Motor neuron (in vitro differentiated cells): ENCODE data around the gene CALN1. TPM values are rescaled to one million over a fixed set of nuclear protein-coding genes. Genes with fewer than 3 reads are reported as not detected.
"Not testable (repeated sequence)": the region's sequence is repeated elsewhere in the genome, so short reads cannot be mapped to it uniquely, and the experiment has no call there.

Source experiments
- ATAC-seq, 8 experiments: fragments of 200-7000 bp; cut with Tn5 transposase; replicated peaks in 6 of 8; 2 replicates each; pipeline ENCODE4 v1.8.0; 2021; ENCODE audit warnings: mild to moderate bottlenecking in 8 of 8, moderate library complexity in 8 of 8
- H3K27ac ChIP-seq, 2 donors: fragments of 250-450 bp; sonication (Bioruptor Pico); 2 replicates each; pipeline ENCODE4 v1.9.0; 2021; ENCODE audit warnings: antibody characterized with exemption in 2 of 2, mild to moderate bottlenecking in 2 of 2, moderate library complexity in 1 of 2
- H3K4me1 ChIP-seq, 2 donors: fragments of 250-450 bp; sonication (Bioruptor Pico); replicated peaks in 1 of 2; 2 replicates each; pipeline ENCODE4 v1.6.1; 2021; ENCODE audit warnings: antibody characterized with exemption in 2 of 2, mild to moderate bottlenecking in 2 of 2, moderate library complexity in 1 of 2
- H3K4me3 ChIP-seq, 5 donors: fragments of 250-450 bp; sonication (Bioruptor Pico); 2 replicates each; pipeline ENCODE4 v1.9.0; 2021; ENCODE audit warnings: antibody characterized with exemption in 5 of 5, mild to moderate bottlenecking in 5 of 5, moderate library complexity in 4 of 5
- WGBS, 10 experiments: fragments of 450-650 bp; shearing (Covaris generic); methylation state at CpG; one replicate each; pipeline ENCODE4 v1.0.0; 2022; 5-methylcytosine and 5-hydroxymethylcytosine counted together
- in situ Hi-C, 9 experiments: fragments of 400-800 bp; cut with MboI; loops; one replicate each; pipeline ENCODE4 v1.15.0; 2021; ENCODE audit warnings: low sequenced_read_pairs in 9 of 9, low pct_unique_long_range_greater_than_20kb in 2 of 9; ENCODE audit not compliant: unreplicated experiment in 9 of 9
- total RNA-seq, 8 experiments: library from RNA; unstranded; fragments of 300-600 nt; gene quantifications; 2 replicates each; pipeline versions ENCODE4 v1.2.3 to v1.2.4, GENCODE V29; 2022

The CALN1 gene
- total RNA-seq, 8 experiments from 2014 or later, result 0.05 to 2.4 (median 0.72) TPM

DNA sequence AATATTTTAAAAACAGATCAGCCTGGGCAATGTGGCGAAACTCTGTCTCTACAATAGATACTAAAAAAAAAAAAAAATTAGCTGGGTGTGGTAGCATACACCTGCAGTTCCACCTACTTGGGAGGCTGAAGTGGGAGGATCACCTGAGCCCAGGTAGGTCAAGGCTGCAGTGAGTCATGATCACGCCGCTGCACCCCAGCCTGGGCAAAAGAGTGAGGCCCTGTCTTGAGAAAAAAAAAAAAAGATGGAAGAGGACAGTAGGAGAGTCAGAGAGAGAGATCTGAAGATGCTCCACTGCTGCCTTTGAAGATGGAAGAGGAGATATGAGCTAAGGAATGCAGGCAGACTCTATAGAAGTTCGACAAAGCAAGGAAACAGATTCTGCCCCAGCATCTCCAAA, 181.9 kb downstream of the CALN1 start:
- WGBS, 10 experiments, result 36 to 96% (median 86%) methylated on average over 1 to 4 of the region's 4 CpGs; no CpG with 5 or more reads in 1 of the 10 experiments
- in situ Hi-C loops, result no loop called here
- no peak for ATAC-seq
- Histone ChIP-seq H3K4me1 (no peaks in the 10 kb centered on the region), H3K27ac (no peak overlapping the region), H3K4me3 (no peak overlapping the region)

DNA sequence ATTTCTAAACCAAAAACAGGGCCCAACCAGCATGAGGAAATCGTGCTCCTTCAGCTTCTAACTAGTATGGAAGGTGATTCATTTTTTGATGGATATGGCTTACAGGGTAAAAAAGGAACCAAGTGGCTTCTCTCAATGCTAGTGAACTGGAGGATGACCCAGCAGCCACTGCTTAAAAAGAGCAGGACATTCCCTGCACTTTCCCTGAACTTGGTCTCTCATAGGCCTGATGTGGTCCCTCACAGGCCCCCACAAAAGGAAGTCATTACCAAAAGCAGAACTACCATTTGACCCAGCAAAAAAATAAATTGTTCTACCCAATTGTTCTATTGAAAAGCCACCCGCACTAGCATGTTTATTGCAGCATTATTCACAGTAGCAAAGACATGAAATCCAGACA, 188.8 kb downstream of the CALN1 start:
- in situ Hi-C loops, result no loop called here
- H3K4me1 ChIP-seq, result no peaks in the 10 kb centered on the region
- no peak for ATAC-seq

DNA sequence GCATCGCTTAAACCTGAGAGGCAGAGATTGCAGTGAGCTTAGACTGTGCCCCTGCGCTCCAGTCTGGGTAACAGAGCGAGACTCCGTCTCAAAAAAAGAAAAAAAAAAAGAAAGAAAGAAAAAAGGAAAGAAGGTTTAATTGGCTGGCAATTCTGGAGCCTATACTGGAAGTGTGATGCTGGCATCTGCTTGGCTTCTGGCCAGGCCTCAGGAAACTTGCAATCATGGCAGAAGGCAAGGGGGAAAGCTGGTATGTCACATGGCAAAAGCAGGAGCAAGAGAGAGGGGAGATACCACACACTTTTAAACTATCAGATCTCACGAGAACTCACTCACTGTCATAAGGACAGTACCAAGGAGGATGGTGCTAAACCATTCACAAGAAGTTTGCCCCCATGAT, 190.0 kb downstream of the CALN1 start:
- Histone ChIP-seq H3K27ac (no peak overlapping the region), H3K4me1 (no peaks in the 10 kb centered on the region), H3K4me3 (no peak overlapping the region)
- in situ Hi-C loops, result no loop called here
- WGBS, 10 experiments, result 14 to 92% (median 70%) methylated on average over 2 to 5 of the region's 5 CpGs; no CpG with 5 or more reads in 1 of the 10 experiments
- ATAC-seq, result no peak

More for the DNA sequence above, 188.8 kb downstream of the CALN1 start:
- Histone ChIP-seq H3K27ac (no peak overlapping the region), H3K4me3 (no peak overlapping the region)
- 0 to 90% (median 33%) methylated on average over 1 to 2 of the region's 2 CpGs; no CpG with 5 or more reads in 1 of the 10 experiments for WGBS, 10 experiments

DNA sequence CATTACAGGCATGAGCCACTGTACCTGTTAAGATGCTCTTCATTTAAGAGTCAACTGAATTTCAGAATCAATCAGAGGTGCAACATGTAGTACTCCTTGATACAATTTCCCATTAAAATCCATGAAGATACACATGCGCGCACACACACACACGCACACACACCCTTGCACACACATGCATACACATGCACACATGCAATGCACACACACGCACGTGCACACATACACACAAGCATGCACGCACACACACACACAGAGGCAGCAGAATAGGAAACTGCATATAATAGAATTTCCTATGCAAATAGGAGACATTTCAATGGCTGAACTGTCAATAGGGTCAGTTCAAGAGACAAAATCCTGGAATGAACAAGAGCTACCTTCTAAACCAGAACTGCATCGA, 192.6 kb downstream of the CALN1 start:
- Histone ChIP-seq H3K4me1 (no peaks in the 10 kb centered on the region), H3K4me3 (no peak overlapping the region), H3K27ac (no peak overlapping the region)
- 50 to 100% (median 89%) methylated on average over 1 to 7 of the region's 7 CpGs; no CpG with 5 or more reads in 1 of the 10 experiments for WGBS, 10 experiments
- no peak for ATAC-seq
- in situ Hi-C loops, result no loop called here

DNA sequence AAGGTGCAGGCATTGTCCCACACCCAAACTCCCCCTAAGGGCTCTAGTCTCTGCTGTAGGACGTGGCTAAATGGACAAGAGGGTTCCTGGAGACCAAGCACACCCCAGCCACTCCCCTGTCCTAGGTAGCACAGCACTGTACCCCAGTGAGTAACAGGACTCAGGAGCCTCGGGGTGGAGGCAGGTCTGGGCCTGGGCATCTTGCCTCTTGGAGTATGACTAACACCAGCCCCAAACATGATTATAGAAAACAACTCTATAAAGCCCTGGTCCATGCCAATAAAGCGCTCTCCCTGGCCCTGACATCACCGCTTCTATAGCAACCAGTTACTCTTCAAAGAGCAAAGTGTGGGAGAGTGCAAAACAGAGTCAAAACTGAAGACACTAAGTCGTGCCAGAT, 195.0 kb downstream of the CALN1 start:
- H3K4me1 ChIP-seq, result no peaks in the 10 kb centered on the region
- in situ Hi-C loops, result no loop called here
- no peak overlapping the region for H3K4me3 ChIP-seq
- ATAC-seq, result no peak
- H3K27ac ChIP-seq, result no peak overlapping the region
- 0 to 80% (median 43%) methylated on average over 1 to 5 of the region's 5 CpGs; no CpG with 5 or more reads in 3 of the 10 experiments for WGBS, 10 experiments

DNA sequence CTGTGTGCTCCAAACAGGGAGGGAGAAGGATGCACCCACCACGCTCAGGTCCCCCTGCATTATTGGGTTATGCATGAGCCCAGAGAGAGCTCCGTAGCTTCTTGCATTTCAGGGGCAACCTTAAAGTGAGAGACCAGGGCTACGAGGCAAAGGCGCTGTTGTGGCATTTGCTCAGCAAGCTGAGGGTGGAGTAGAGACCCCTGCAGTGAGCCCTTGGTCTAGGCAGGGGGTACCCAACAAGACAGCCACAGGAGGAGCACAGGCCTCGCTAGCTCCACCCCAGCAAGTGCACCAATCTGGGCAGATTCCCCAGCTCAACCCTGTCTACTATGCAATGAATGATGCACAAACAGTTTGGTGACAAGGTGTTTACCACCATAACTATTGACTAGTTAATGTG, 198.4 kb downstream of the CALN1 start:
- 0 to 83% (median 50%) methylated on average over 1 to 3 of the region's 5 CpGs; no CpG with 5 or more reads in 3 of the 10 experiments for WGBS, 10 experiments
- no peaks in the 10 kb centered on the region for H3K4me1 ChIP-seq
- ATAC-seq, result no peak
- H3K4me3 ChIP-seq, result no peak overlapping the region
- in situ Hi-C loops, result no loop called here
- H3K27ac ChIP-seq, result no peak overlapping the region

DNA sequence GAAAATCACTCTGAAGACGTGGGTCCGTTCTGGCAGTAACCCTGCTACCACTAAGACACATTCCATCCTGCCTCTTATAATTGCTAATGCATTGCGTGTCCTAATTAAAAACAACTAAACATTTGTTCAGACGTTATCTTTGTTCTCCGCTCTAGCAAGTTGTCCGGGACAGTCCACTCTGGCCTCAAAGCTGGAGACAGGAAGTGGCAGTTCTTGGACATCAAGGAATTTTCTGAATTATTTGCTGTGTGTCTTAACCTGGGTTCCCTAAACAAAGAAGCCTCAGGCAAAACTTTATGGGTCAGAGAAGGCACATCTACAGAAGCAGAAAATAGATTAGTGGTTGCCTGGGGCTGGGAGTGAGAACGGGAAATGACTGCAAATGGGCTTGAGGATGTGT, 199.1 kb downstream of the CALN1 start:
- H3K4me3 ChIP-seq, result no peak overlapping the region
- 2 to 86% (median 81%) methylated on average over 3 to 7 of the region's 7 CpGs; no CpG with 5 or more reads in 3 of the 10 experiments for WGBS, 10 experiments
- H3K4me1 ChIP-seq, result no peaks in the 10 kb centered on the region
- ATAC-seq, result no peak
- H3K27ac ChIP-seq, result no peak overlapping the region
- in situ Hi-C loops, result no loop called here

DNA sequence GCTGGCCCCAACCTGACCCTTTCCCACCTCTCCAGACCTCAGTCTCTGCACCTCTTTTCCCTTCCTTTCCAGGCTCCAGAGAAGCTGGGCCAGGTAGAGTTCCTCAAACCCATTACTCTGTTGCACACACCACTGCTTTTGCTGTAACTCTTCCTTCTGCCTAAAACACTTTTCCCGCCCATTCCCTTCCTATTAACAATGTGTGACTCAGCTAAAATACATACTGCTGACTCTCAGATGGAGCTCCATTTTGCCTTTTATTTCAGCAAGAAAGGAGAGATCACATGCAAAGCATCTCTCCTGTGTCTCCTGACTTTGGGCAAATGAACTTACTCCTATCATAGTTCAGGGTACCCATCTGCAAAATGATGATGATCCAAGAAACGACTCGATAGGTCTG, 201.0 kb downstream of the CALN1 start:
- no peak overlapping the region for H3K27ac ChIP-seq
- 11 to 100% (median 80%) methylated on average over 1 to 3 of the region's 3 CpGs; no CpG with 5 or more reads in 1 of the 10 experiments for WGBS, 10 experiments
- no peaks in the 10 kb centered on the region for H3K4me1 ChIP-seq
- no peak for ATAC-seq
- H3K4me3 ChIP-seq, result no peak overlapping the region
- in situ Hi-C loops, result no loop called here

DNA sequence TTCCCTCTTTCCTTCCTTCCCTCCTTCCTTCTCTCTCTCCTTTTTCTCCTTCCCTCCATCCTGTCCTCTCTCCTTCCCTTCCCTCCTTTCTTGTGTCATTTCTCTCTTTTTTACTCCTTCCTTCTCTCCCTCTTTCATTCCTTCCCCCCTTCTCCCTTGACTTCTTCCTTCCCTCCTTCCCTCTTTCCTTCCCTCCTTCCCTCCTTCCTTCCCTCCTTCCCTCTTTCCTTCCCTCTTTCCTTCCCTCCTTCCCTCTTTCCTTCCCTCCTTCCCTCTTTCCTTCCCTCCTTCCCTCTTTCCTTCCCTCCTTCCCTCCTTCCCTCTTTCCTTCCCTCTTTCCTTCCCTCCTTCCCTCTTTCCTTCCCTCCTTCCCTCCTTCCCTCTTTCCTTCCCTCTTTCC, 203.1 kb downstream of the CALN1 start:
- H3K27ac ChIP-seq, H3K4me1 ChIP-seq, ATAC-seq, in situ Hi-C loops, H3K4me3 ChIP-seq: not testable (repeated sequence)

DNA sequence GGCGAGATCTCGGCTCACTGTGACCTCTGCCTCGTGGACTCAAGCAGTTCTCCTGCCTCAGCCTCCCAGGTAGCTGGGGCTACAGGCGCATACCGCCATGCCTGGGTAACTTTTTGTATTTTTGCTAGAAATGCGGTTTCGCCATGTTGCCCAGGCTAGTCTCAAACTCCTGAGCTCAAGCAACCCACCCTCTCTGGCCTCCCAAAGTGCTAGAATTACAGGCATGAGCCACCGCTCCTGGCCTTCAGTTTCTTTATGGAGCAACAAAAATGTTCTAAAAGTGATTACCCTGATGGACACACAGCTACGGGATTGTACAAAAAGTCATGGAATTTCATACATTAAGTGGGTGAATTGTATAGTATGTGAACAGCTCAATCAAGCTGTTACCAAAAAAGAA, 216.0 kb downstream of the CALN1 start:
- H3K4me1 ChIP-seq, result no peaks in the 10 kb centered on the region
- WGBS, 10 experiments, result 15 to 100% (median 93%) methylated on average over 1 to 9 of the region's 9 CpGs
- H3K27ac ChIP-seq, result no peak overlapping the region
- in situ Hi-C loops, result no loop called here
- no peak overlapping the region for H3K4me3 ChIP-seq
- no peak for ATAC-seq

DNA sequence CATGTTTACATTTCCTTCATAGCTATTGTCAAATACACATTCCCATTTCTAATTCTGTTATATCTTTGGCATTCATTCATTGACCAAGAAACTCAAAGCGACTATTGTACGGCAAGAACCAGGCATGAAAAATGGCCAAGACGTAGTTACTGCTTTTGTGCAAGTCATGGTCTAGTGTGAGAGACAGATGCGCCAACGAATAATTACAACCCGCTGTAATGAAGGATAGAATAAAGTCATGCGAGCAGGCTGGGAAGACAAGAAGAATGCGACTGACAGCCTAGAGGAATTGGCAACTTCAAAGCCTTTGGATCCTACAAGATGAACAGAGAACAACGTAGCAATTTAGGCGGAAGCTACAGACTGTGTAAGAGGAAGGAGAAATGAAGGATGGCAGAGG, 221.2 kb downstream of the CALN1 start:
- Histone ChIP-seq H3K4me3 (no peak overlapping the region), H3K27ac (no peak overlapping the region), H3K4me1 (no peaks in the 10 kb centered on the region)
- in situ Hi-C loops, result no loop called here
- ATAC-seq, result no peak
- WGBS, 10 experiments, result 42 to 79% (median 69%) methylated on average over 4 to 10 of the region's 10 CpGs

DNA sequence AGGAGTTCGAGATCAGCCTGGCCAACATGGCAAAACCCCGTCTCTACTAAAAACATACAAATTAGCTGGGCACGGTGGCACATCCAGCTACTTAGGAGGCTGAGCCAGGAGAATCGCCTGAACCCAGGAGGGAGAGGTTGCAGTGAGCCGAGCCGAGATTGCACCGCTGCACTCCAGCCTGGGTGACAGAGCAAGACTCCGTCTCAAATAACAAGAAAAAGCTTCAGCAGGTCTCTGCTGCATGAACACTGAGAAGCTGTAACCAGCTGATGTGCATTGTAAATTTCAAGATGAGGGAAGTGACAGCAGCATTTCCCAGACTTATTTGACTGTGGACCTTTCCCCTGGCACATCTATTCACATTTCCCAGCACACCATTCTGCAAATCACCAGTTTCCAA, 222.0 kb downstream of the CALN1 start:
- in situ Hi-C loops, result no loop called here
- no peaks in the 10 kb centered on the region for H3K4me1 ChIP-seq
- 20 to 91% (median 78%) methylated on average over 1 to 6 of the region's 8 CpGs; no CpG with 5 or more reads in 6 of the 10 experiments for WGBS, 10 experiments
- no peak overlapping the region for H3K27ac ChIP-seq
- no peak for ATAC-seq
- no peak overlapping the region for H3K4me3 ChIP-seq

DNA sequence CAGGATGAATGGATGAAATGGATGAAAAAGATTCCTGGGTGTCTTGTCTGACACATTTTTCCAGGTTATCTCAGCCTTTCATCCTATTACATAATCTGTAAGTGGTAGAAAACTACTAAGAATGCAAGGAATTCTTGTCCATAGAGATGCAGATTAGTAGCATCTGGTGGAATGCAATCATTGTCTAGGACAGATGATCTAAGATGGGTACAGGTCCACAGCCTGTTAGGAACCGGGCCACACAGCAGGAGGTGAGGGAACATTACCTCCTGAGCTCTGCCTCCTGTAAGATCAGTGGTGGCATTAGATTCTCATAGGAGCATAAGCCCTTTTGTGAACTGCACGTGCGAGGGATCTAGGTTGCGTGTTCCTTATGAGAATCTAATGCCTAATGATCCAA, 225.0 kb downstream of the CALN1 start:
- no peaks in the 10 kb centered on the region for H3K4me1 ChIP-seq
- ATAC-seq, result no peak
- H3K27ac ChIP-seq, result no peak overlapping the region
- no peak overlapping the region for H3K4me3 ChIP-seq
- in situ Hi-C loops, result no loop called here
- WGBS, 10 experiments, result 0 to 90% (median 44%) methylated on average over 1 to 4 of the region's 4 CpGs; no CpG with 5 or more reads in 3 of the 10 experiments

DNA sequence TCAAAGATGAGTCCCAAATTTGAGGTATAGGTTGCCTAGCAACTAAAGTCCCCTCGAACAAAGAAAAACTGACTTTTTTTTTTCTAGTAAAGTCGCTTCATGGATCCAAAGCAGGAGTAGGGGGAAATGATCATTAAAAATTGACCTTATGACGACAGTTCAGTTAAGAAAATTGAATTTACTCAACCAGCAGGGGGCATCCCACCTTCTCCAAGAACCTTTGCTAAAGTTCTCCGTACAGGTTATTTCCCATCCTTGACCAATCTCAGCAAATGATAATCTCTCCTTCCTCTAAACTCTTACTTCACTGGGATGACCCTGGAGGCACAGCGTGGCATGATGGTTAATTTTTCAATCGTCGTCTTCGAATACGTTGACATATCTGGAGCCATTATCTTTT, 228.3 kb downstream of the CALN1 start:
- WGBS, 10 experiments, result 26 to 100% (median 67%) methylated on average over 1 to 9 of the region's 9 CpGs
- Histone ChIP-seq H3K27ac (no peak overlapping the region), H3K4me1 (no peaks in the 10 kb centered on the region), H3K4me3 (no peak overlapping the region)
- ATAC-seq, result no peak
- in situ Hi-C loops, result no loop called here
